GM19467 (cell line): ENCODE data around the gene NANS.
A peak's percentile ranks its signal among the peaks of the same experiment; 100 is the strongest.
"Not testable (repeated sequence)": the region's sequence is repeated elsewhere in the genome, so short reads cannot be mapped to it uniquely, and the experiment has no call there.

ENCODE experiments used
- ATAC-seq: cut with Tn5 transposase; IDR thresholded peaks from one replicate; pipeline ENCODE4 v1.9.1; 2021; ENCODE audit warnings: mild to moderate bottlenecking, moderate library complexity; ENCODE audit not compliant: unreplicated experiment

The NANS gene

DNA sequence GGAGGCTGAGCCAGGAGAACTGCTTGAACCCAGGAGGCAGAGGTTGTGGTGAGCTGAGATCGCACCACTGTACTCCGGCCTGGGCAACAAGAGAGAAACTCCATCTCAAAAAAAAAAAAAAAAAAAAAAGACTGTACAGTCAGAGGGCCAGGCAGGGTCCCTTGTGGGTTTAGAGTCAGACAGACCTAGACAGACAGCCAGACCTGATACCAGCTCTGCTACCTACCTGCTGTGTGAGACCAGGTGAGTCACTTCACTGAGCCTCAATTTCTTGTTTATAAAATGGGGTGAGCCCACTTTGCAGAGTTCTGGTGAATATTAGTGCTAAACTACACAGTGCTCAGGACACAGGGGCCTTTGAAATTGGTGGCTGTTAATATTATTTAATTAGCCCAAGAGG, 42.8 kb downstream of the NANS start:
- no peak for ATAC-seq

GRCh38 chr9:98099898-98100297, 43.4 kb downstream of the NANS start:
- ATAC-seq: no peak

GRCh38 chr9:98100456-98100855, 43.9 kb downstream of the NANS start:
- ATAC-seq: no peak

DNA sequence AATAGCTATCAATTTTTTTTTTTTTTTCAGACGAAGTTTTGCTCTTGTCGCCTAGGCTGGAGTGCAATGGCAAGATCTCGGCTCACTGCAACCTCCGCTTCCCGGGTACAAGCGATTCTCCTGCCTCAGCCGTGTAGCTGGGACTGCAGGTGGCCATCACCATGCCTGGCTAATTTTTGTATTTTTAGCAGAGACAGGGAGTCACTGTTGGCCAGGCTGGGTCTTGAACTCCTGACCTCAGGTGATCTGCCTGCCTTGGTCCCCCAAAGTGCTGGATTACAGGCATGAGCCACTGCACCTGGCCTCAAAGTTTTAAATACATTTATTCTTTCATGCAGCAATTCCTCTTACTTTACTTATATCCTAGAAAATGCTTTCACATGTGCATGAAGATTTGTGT, 44.9 kb downstream of the NANS start:
- ATAC-seq: no peak

GRCh38 chr9:98101868-98102273, 45.3 kb downstream of the NANS start:
- ATAC-seq: peak; percentile 95

DNA sequence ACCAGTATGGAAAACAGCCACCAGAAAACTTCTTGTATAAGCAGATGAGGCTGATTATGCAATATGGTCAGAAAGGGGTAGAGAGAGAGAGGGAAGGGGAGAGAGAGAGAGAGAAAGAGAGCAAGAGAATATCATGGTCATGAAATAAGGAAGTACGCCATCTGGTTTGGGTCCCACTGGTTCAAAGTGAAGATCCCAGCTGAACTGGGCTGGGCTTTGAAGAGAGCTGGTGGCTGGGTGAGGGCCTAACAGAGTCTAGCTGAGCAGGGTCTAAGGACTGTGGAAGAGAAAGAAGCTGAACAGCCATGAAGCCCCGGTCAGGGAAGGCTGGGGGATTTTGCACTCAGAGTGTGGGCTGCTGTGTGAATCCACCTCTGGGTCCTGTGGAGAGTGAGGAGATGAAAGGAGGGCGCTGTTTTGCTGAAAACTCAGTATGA, 47.9 kb downstream of the NANS start:
- ATAC-seq: no peak

DNA sequence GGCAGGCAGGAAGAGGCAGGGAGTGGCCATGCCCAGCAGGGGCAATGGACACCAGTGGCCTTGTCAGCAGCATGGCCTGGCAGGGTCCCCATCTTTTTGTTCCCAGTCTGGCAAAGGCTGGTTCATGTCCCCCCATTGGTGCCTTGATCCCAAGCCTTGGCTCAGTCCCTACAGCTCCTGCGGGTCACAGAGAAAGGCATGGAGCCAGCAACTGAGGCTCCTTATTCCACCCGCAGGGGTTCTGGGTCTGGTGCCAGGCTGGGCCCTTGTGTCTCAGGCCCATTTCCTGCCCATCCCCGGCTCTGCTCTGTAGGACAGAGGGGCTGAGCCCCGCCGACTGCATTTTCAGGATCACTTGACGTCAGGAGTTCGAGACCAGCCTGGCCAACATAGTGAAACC, 48.5 kb downstream of the NANS start:
- ATAC-seq: no peak

DNA sequence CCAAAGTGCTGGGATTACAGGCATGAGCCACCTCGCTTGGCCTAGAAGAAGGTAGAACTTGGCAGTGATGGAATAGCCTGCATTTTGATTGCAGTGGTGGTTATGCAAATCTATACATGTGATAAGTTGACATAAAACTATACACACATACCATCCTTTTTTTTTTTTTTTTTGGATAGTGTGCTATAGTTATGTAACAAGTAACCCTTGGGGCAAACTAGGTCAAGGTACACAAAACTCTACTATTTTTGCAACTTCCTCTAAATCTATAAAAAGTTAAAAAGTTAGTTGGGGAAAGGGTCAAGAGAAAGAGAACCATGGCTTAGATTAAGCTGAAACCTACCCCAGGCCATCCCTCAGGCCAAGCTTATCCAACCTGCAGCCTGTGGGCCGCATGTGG, 51.4 kb downstream of the NANS start:
- ATAC-seq: no peak

- ATAC-seq: peak; percentile 73
Measured at GRCh38 chr9:98108531-98109031, 52.0 kb downstream of the NANS start.

- no peak for ATAC-seq
Measured at GRCh38 chr9:98109052-98109451, 52.5 kb downstream of the NANS start.

DNA sequence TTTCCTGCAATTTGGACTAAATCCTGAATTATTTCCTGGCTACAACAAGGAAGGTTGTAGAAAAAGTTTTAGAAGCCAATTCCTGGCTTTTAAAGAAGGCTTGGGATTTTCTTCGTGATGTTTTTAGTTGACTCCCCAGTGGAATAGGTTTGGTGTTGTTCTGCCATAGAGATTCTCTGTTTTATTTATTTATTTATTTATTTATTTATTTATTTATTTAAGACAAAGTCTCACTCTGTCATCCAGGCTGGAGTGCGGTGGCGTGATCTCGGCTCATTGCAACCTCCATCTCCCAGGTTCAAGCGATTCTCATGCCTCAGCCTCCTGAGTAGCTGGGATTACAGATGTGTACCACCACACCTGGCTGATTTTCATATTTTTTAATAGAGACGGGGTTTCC, 60.6 kb downstream of the NANS start:
- ATAC-seq: not testable (repeated sequence)

DNA sequence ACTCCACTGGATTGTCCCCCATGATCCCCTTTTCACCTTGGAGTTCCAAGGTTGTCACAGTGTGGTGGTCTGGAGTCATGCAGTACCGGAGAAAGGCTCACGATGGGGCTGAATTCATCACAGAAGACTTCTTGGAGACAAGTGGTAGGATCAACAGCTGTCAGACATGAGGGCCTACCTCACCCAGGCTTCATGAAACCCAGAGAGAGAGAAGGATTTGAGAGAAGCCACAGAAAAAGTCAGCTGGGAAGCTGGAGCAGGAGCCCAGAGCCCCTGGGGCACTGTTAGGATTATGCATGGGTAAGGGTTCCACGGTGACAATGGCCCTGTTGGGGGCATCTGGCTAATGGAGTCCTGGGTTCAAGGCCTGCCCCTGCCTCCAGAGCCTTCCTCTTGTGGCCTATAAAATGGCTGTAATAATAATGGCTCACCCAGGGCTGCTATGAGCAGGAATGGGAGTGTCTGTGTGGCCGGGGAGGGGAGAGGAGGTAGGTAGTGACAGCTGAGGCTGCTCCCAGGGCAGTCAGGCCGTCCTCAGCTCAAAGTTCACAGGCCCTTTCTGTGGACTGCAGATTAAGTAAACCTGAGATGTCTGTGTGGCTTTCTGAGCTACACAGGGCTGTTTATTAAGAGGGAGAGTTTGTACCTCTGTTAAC, 61.6 kb downstream of the NANS start:
- peak; percentile 34 for ATAC-seq

- ATAC-seq: peak; percentile 71
Measured at GRCh38 chr9:98118640-98119601, 62.4 kb downstream of the NANS start, which contains the start of gene TRIM14. TRIM14 (minus strand) TSS chr9:98119222; CDS start chr9:98119188, 34 bp downstream.

DNA sequence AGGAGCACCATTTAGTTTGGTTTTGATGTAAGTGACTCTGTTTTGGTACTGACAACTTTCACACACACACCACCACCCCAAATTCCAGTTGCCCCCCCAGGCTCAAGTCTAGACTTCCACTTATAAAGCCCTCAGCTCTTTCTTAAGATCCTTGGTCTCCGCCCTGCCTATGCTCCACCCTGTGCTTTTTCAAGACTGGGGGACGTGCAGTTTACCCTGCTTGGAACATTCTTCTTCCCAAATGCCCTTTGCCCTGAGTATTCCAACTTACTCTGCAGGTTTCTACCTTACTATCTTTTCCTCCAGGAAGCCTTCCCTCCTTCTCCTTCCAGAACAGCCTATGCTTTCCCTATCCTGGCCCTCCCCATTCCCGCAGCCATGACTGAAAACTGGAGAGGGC, 63.9 kb downstream of the NANS start:
- no peak for ATAC-seq

- no peak for ATAC-seq
Measured at GRCh38 chr9:98121058-98121457, 64.5 kb downstream of the NANS start.

- ATAC-seq: not testable (repeated sequence)
Measured at GRCh38 chr9:98124091-98124490, 67.6 kb downstream of the NANS start.

GRCh38 chr9:98124637-98125426, 68.3 kb downstream of the NANS start:
- ATAC-seq: no peak

DNA sequence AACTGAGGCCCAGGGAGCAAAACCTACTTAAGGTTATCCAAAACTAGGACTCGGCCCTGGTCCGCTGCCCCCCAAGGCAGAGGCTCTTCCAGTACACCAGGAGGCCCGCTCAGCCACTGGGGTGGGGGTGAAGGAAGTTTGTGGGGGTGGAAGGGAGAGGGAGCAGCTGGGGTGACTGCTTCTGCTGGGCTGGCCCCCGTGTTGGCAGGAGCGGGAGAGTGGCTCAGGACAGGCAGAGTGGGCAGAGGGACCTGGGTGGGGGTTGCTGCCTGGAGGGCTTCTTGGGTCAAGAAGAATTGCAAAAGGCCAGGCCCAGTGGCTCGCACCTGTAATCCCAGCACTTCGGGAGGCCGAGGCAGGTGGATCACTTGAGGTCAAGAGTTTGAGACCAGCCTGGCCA, 70.7 kb downstream of the NANS start:
- no peak for ATAC-seq

DNA sequence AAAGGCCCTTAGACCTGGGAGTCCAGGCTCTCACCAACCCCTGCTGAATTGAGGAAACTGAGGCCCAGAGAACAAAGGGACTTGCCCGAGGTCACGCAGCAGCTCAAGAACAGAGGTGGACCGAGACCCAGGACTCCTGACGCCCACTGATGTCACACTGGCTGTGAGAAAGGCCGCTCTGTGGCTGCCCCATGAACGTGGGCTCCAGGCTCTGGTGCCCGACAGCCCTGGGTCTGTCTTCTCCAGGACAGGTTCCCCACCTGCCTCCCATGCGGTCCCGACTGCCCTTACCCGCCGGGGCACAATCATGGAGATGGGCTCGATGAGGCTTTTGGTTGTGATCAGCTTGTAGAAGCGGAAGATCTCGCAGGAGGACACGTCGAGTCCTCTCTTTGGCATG, 71.8 kb downstream of the NANS start:
- ATAC-seq: no peak

- ATAC-seq: peak; percentile 81
Measured at GRCh38 chr9:98129451-98129881, 72.9 kb downstream of the NANS start.

- not testable (repeated sequence) for ATAC-seq
Measured at GRCh38 chr9:98130060-98130459, 73.5 kb downstream of the NANS start.
